Sigmoid colon (tissue), 7 donors: ENCODE measurements around the gene EPN2. TPM values are rescaled to one million over a fixed set of nuclear protein-coding genes. Genes with fewer than 3 reads are reported as not detected.
A peak's percentile ranks its signal among the peaks of the same experiment; 100 is the strongest.

ENCODE experiments used
- DNase-seq: peaks from one replicate; pipeline ENCODE4 v3.0.0-alpha.2; 2019
- H3K27ac ChIP-seq, 4 donors: fragments of 200-600 bp; sonication (generic); one replicate each; pipeline ENCODE4 v1.5.1; 2016 to 2019; ENCODE audit warnings: mild to moderate bottlenecking in 1 of 4
- H3K27me3 ChIP-seq, 3 donors: fragments of 200-600 bp; sonication (generic); one replicate each; pipeline ENCODE4 v1.5.1; 2019; ENCODE audit warnings: mild to moderate bottlenecking in 1 of 3
- H3K36me3 ChIP-seq, 4 donors: fragments of 200-600 bp; sonication (generic); one replicate each; pipeline ENCODE4 v1.5.1; 2016 to 2019
- H3K4me1 ChIP-seq, 4 donors: fragments of 200-600 bp; sonication (generic); one replicate each; pipeline ENCODE4 v1.5.1; 2017 to 2019
- H3K4me3 ChIP-seq, 4 donors: fragments of 200-600 bp; sonication (generic); one replicate each; pipeline ENCODE4 v1.5.1; 2017 to 2019; ENCODE audit warnings: mild to moderate bottlenecking in 2 of 4, moderate library complexity in 1 of 4
- H3K9me3 ChIP-seq, 4 donors: fragments of 200-600 bp in 3 of 4; sonication (generic) in 3 of 4; one replicate each; pipeline versions ENCODE4 v1.5.1 to v1.6.1; 2013 to 2019
- EP300 ChIP-seq, 4 donors: sonication (generic); formaldehyde crosslinking; IDR thresholded peaks; one replicate each; pipeline ENCODE4 v1.6.1; 2017; ENCODE audit warnings: antibody characterized with exemption in 4 of 4
- POLR2A ChIP-seq, 2 donors: fragments of 450-650 bp; IDR thresholded peaks; one replicate each; pipeline ENCODE4 v1.6.1; 2016; ENCODE audit warnings: antibody characterized with exemption in 2 of 2, mild to moderate bottlenecking in 2 of 2, moderate library complexity in 2 of 2
- POLR2AphosphoS5 ChIP-seq, 4 donors: sonication (generic); formaldehyde crosslinking; IDR thresholded peaks; one replicate each; pipeline ENCODE4 v1.6.1; 2017; ENCODE audit warnings: antibody characterized with exemption in 4 of 4
- WGBS, 2 donors: extraction: QIAGEN DNeasy Blood & Tissue Kit; methylation state at CpG; one replicate each; pipeline ENCODE4 v1.1.7; 2013; 5-methylcytosine and 5-hydroxymethylcytosine counted together
- intact Hi-C: fragments of 100-400 bp; cut with DNase I; formaldehyde crosslinking; loops from one replicate; pipeline ENCODE4 v1.15.1; 2023
- polyA plus RNA-seq, 3 donors: library from polyadenylated mRNA; stranded (reverse); fragments of 200-250 nt; gene quantifications; one replicate each; pipeline ENCODE4 v1.2.3, GENCODE V29; 2013
- total RNA-seq, 4 donors: library from RNA; depleted of rRNA; stranded (reverse); fragments of >200 nt; gene quantifications; one replicate each; pipeline ENCODE4 v1.1.0, GENCODE V29; 2016
- TF ChIP-seq, protein P1 (sequence below), 4 experiments: fragments of 450-650 bp in 3 of 4; fragments of 200-600 bp in 1 of 4; IDR thresholded peaks; one replicate each; pipeline ENCODE4 v1.5.1; 2016 to 2019; ENCODE audit warnings: antibody characterized with exemption in 4 of 4, mild to moderate bottlenecking in 3 of 4, moderate library complexity in 2 of 4
- donor health status: healthy with polysubstance abuse.
- donor health status: Bipolar disorder and iron deficiency.
- donor health status: healthy.

Gene EPN2
- total and polyA plus RNA-seq, 7 donors, result 12.0 to 55.4 (median 31.7) TPM

DNA sequence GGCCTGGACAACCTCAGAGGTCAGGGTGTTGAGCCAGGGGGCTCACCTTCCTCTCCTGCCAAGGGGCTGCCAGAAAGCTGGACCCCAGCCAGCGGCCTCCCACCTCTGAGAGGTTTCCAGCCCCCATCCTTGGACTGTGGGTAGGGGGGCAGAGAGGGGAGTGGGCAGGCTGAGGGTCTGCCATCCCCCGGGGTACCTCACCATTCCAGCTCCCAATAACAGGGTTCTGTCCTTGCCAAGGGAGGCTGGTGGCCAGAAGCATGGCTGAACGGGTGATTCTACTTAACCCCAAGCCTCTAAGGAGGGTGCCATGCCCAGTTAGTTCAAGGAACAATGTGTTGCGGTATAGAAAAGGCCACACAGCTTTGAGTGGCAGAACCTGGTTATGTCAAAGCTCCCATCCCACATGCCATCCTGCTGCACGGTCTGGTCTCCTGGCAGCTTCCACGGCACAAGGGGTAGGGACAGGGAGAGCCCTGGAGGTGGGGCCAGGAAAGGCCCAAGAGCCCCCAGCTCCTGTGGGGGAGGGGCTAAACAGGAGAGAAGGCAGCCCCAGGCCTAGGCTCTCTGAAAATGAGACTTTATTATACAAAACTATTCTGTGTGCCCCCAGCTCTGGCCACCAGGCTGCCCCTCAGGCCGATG is 105.6 kb downstream of the EPN2 start:
- Histone ChIP-seq H3K4me3 (no peak overlapping the region), H3K36me3 (no peaks in the 10 kb centered on the region), H3K27ac (peak overlapping the region in 1 of 4 donors; percentile 27), H3K4me1 (peaks cover 0 to 46% (median 40%) of the 10 kb centered on the region in 4 donors), H3K27me3 (no peaks in the 10 kb centered on the region), H3K9me3 (no peaks in the 10 kb centered on the region)
- DNase-seq, result peak; percentile 74
- TF ChIP-seq POLR2AphosphoS5 (IDR thresholded peaks at IDR 0.05), result no peak
- no peak for TF ChIP-seq POLR2A (IDR thresholded peaks at IDR 0.05)
- no peak for TF ChIP-seq EP300 (IDR thresholded peaks at IDR 0.05)
- intact Hi-C loops, result no loop called here
- 70 to 83% methylated on average over 7 of the region's 7 CpGs for WGBS, 2 donors

DNA sequence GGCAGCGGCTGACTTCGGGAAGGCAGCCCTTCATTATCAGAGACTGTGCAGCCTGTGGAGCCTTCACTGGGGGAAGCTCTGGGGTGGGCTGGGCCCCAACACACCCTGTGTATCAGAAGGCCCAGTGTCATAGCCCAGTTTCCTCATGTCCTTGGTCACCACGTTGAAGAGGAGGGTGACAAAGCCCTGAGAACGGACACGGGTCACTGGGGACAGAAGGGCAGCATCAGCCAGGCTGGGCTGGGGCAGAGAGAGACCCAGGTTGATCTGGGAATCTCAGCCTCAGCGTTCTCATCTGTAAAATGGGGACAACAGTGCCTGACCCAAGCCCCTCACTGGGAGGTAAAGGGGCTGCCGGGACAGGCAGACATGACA is 106.1 kb downstream of the EPN2 start:
- Histone ChIP-seq H3K4me1 (peaks cover 0 to 44% (median 41%) of the 10 kb centered on the region in 4 donors), H3K27me3 (no peaks in the 10 kb centered on the region), H3K4me3 (no peak overlapping the region), H3K27ac (no peak overlapping the region), H3K36me3 (no peaks in the 10 kb centered on the region), H3K9me3 (no peaks in the 10 kb centered on the region)
- peak; percentile 60 for DNase-seq
- 84 to 88% methylated on average over 7 of the region's 7 CpGs for WGBS, 2 donors
- intact Hi-C loops, result no loop called here
- TF ChIP-seq EP300 (IDR thresholded peaks at IDR 0.05) (no peak), POLR2A (IDR thresholded peaks at IDR 0.05) (no peak), POLR2AphosphoS5 (IDR thresholded peaks at IDR 0.05) (no peak)
- TF ChIP-seq, protein P1, sequence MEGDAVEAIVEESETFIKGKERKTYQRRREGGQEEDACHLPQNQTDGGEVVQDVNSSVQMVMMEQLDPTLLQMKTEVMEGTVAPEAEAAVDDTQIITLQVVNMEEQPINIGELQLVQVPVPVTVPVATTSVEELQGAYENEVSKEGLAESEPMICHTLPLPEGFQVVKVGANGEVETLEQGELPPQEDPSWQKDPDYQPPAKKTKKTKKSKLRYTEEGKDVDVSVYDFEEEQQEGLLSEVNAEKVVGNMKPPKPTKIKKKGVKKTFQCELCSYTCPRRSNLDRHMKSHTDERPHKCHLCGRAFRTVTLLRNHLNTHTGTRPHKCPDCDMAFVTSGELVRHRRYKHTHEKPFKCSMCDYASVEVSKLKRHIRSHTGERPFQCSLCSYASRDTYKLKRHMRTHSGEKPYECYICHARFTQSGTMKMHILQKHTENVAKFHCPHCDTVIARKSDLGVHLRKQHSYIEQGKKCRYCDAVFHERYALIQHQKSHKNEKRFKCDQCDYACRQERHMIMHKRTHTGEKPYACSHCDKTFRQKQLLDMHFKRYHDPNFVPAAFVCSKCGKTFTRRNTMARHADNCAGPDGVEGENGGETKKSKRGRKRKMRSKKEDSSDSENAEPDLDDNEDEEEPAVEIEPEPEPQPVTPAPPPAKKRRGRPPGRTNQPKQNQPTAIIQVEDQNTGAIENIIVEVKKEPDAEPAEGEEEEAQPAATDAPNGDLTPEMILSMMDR (IDR thresholded peaks at IDR 0.05), result no peak

DNA sequence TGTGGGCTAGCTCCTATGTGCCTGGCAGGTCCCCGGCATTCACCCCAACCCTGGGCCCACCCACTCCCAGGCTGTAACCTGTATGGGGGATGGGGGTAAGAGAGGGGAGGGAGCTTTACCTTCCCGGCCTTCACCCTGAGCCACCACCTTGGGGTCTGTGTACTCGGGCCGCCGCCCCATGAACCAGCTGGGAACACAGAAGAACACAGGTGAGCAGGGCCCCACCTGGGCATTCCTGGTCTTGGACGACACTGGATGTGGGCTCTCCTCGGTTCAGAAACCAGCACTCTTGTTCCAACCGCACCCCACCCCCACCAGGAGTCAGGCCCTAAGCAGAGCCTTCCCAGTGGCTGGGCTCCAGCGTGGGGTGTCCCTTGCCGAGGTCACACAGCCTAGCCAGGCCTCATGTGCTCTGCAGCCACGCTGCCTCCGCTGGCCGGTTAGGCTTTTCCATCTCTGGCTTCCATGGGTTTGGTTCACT is 106.5 kb downstream of the EPN2 start:
- no peak for TF ChIP-seq POLR2A (IDR thresholded peaks at IDR 0.05)
- no peak for TF ChIP-seq EP300 (IDR thresholded peaks at IDR 0.05)
- no peak for TF ChIP-seq POLR2AphosphoS5 (IDR thresholded peaks at IDR 0.05)
- TF ChIP-seq, protein P1 (IDR thresholded peaks at IDR 0.05), result no peak
- 64 to 83% methylated on average over 13 of the region's 13 CpGs for WGBS, 2 donors
- Histone ChIP-seq H3K27me3 (no peaks in the 10 kb centered on the region), H3K4me1 (peaks cover 0 to 44% (median 41%) of the 10 kb centered on the region in 4 donors), H3K27ac (no peak overlapping the region), H3K4me3 (no peak overlapping the region), H3K36me3 (no peaks in the 10 kb centered on the region), H3K9me3 (no peaks in the 10 kb centered on the region)
- peak; percentile 64 for DNase-seq
- intact Hi-C loops, result no loop called here

DNA sequence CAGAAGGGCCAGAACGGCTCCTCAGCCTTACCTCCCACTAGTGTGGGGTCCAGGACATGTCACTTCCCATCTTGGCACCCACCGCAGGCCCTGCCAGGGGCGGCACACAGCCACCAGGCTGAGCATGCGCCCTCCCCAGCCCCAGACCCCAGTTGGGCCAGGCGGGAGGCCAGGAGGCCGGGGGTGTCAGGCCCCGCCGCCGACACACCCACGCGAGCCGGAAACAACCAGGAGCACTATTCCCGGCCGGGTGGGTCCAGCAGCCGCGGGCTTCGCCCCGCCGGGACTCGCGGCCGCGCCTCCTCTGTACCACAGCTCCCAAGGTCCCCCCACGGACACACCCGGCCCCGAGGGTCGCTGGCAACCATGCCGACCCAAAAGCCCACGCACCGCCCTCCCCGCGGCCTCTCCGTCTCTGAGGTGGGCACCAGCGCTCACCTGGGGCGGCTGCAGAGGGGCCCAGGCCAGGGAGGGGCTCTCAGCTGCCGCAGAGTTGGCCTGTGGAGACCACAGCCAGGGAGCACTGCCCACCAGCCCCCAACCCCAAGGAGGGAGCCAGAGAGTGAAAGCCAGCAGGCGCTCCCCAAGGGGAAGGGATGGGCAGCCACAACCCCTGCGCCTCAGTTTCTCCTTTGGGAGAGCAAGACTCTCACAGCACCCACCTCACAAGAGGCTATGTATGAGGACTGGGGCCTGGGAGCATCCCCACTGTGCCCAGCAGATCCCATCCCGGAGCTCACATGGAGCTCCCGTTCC is 107.3 kb downstream of the EPN2 start:
- peak; percentile 65 for DNase-seq
- Histone ChIP-seq H3K4me1 (peaks cover 0 to 44% (median 41%) of the 10 kb centered on the region in 4 donors), H3K9me3 (no peaks in the 10 kb centered on the region), H3K4me3 (no peak overlapping the region), H3K27me3 (no peaks in the 10 kb centered on the region), H3K27ac (no peak overlapping the region), H3K36me3 (no peaks in the 10 kb centered on the region)
- intact Hi-C loops, result no loop called here
- TF ChIP-seq, protein P1 (IDR thresholded peaks at IDR 0.05), result no peak
- no peak for TF ChIP-seq POLR2AphosphoS5 (IDR thresholded peaks at IDR 0.05)
- no peak for TF ChIP-seq POLR2A (IDR thresholded peaks at IDR 0.05)
- TF ChIP-seq EP300 (IDR thresholded peaks at IDR 0.05), result no peak
- 41 to 78% methylated on average over 40 of the region's 40 CpGs for WGBS, 2 donors

DNA sequence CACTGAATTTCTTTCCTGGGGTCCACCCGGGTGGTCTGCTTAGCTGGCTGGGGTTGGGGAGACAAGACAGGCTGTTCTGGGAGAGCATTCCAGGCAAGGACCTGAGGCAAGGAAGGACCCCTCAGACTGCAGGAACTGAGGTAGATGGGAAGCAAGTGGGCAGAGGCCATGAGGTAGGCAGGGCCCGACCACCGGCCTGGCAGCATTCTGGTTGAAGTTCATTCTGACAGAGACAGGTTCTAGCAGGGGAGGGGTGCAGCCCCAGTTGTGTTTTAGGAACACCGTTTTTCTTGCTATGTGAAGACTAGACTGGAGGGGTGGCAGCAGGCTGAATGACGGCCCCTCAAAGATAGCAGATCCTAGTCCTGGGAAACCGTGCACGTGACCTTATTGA is 107.9 kb downstream of the EPN2 start:
- Histone ChIP-seq H3K4me1 (peaks cover 0 to 44% (median 41%) of the 10 kb centered on the region in 4 donors), H3K27me3 (no peaks in the 10 kb centered on the region), H3K36me3 (no peaks in the 10 kb centered on the region), H3K27ac (peak overlapping the region in 2 of 4 donors; percentile 80 to 83), H3K9me3 (no peaks in the 10 kb centered on the region), H3K4me3 (no peak overlapping the region)
- 92 to 94% methylated on average over 7 of the region's 7 CpGs for WGBS, 2 donors
- TF ChIP-seq EP300 (IDR thresholded peaks at IDR 0.05) (no peak), POLR2AphosphoS5 (IDR thresholded peaks at IDR 0.05) (no peak)
- TF ChIP-seq, protein P1 (IDR thresholded peaks at IDR 0.05), result no peak
- peak; percentile 50 for DNase-seq
- intact Hi-C loops, result no loop called here
